Upper lobe of right lung (tissue), 1 donor: ENCODE measurements around the gene ATE1. TPM values are rescaled to one million over a fixed set of nuclear protein-coding genes. Genes with fewer than 3 reads are reported as not detected.
A peak's percentile ranks its signal among the peaks of the same experiment; 100 is the strongest.

Source experiments
- ATAC-seq: fragments of 200-7000 bp; cut with Tn5 transposase; one replicate; pipeline ENCODE4 v1.9.1; 2020; ENCODE audit warnings: mild to moderate bottlenecking, moderate library complexity
- DNase-seq: peaks from one replicate; pipeline ENCODE4 v3.0.0-alpha.2; 2020
- H3K27ac ChIP-seq: fragments of 200-600 bp; one replicate; pipeline ENCODE4 v1.8.0; 2022
- H3K27me3 ChIP-seq: fragments of 200-600 bp; one replicate; pipeline ENCODE4 v1.8.0; 2022; ENCODE audit warnings: mild to moderate bottlenecking
- H3K36me3 ChIP-seq: fragments of 200-600 bp; one replicate; pipeline ENCODE4 v1.8.0; 2022
- H3K4me1 ChIP-seq: fragments of 200-600 bp; one replicate; pipeline ENCODE4 v1.8.0; 2022
- H3K4me3 ChIP-seq: fragments of 200-600 bp; one replicate; pipeline ENCODE4 v1.8.0; 2022; ENCODE audit warnings: mild to moderate bottlenecking
- H3K9me3 ChIP-seq: fragments of 200-600 bp; one replicate; pipeline ENCODE4 v1.8.0; 2022
- intact Hi-C: fragments of 100-400 bp; cut with DNase I; formaldehyde crosslinking; loops from one replicate; pipeline ENCODE4 v1.11.0; 2022
- total RNA-seq: library from RNA; stranded (reverse); fragmentation: NEBNext Ultra II Directional; extraction: Animal tissue kit (Norgen Biotek cat#: 25700); gene quantifications from one replicate; pipeline ENCODE4 v1.2.1, GENCODE V29; 2021
- TF ChIP-seq, protein P1 (sequence below): fragments of 200-600 bp; IDR thresholded peaks from one replicate; pipeline ENCODE4 v1.8.0; 2022; ENCODE audit warnings: antibody characterized with exemption
- donor health status: DM: no; HTN: yes; CAD: no; lungs with severe emphysema.

Gene ATE1
- total RNA-seq, 1 donor from 2014 or later: 26.6 TPM

DNA sequence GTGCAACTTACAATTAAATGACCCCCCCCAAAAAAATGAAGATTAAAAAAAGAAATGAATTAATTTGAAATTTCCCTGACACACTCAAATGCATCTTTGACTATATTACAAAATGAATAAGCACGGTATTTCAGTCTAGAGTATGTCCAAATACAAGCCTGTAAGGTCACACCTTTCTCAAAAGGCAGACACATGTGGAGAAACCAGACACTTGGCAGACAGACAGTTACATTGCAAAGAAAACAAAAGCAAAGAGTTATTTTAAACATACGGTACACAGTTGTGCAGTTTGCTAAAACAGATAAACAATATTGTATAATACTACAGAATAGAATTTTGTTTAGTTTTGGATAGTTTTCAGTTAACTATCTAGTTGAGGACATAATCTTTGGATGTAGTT is 153.0 kb downstream of the ATE1 start:
- DNase-seq: no peak
- no peak for ATAC-seq
- no peak overlapping the region for H3K4me3 ChIP-seq
- intact Hi-C loops: no loop called here
- H3K27me3 ChIP-seq: no peaks in the 10 kb centered on the region
- no peaks in the 10 kb centered on the region for H3K36me3 ChIP-seq
- no peaks in the 10 kb centered on the region for H3K4me1 ChIP-seq
- TF ChIP-seq, protein P1, sequence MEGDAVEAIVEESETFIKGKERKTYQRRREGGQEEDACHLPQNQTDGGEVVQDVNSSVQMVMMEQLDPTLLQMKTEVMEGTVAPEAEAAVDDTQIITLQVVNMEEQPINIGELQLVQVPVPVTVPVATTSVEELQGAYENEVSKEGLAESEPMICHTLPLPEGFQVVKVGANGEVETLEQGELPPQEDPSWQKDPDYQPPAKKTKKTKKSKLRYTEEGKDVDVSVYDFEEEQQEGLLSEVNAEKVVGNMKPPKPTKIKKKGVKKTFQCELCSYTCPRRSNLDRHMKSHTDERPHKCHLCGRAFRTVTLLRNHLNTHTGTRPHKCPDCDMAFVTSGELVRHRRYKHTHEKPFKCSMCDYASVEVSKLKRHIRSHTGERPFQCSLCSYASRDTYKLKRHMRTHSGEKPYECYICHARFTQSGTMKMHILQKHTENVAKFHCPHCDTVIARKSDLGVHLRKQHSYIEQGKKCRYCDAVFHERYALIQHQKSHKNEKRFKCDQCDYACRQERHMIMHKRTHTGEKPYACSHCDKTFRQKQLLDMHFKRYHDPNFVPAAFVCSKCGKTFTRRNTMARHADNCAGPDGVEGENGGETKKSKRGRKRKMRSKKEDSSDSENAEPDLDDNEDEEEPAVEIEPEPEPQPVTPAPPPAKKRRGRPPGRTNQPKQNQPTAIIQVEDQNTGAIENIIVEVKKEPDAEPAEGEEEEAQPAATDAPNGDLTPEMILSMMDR: no peak
- no peak overlapping the region for H3K27ac ChIP-seq
- no peaks in the 10 kb centered on the region for H3K9me3 ChIP-seq

DNA sequence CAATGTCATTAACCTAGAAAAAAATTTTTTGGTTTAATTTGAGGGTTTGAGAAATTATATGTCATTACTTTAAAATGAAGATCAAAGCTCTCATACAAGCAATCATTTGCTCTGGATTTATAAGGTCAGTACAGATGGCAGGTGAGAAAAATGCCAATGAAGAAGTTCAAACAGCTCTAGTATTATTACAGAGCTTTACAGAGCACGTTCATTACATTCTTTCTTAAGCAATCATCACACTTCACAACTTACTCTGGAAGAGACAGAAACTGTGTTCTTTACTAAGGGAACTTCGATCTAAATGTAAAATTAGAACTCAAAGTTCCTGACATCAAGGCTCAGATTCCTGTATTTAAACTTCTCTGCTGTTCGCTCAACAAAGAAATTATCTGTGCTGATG is 153.4 kb downstream of the ATE1 start:
- H3K4me3 ChIP-seq: no peak overlapping the region
- no peaks in the 10 kb centered on the region for H3K27me3 ChIP-seq
- no peak overlapping the region for H3K27ac ChIP-seq
- TF ChIP-seq, protein P1: no peak
- intact Hi-C loops: no loop called here
- DNase-seq: no peak
- peak; percentile 77 for ATAC-seq
- no peaks in the 10 kb centered on the region for H3K4me1 ChIP-seq
- H3K36me3 ChIP-seq: no peaks in the 10 kb centered on the region
- no peaks in the 10 kb centered on the region for H3K9me3 ChIP-seq

DNA sequence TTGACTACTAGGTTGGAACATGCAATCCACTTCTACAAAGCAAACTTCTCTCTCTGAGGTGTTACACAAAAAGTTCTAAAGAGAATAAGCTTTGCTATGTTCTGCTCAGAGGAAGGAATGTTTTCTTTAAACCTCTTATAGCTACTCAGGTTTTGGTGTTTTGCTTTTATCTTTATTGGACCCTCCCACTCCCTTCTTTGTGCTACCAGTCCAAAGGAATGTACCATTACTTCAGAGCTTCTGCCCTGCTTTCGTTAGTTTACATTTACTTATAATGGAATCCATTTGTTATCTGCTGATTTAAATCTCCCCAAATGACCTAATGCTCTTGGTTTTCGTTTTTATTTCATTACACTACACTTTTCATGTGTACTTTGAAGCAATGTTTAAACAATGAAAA is 154.9 kb downstream of the ATE1 start:
- DNase-seq (no peak), ATAC-seq (peak; percentile 90)
- no peak overlapping the region for H3K4me3 ChIP-seq
- H3K9me3 ChIP-seq: no peaks in the 10 kb centered on the region
- TF ChIP-seq, protein P1: no peak
- intact Hi-C loops: no loop called here
- H3K27ac ChIP-seq: peak overlapping the region; percentile 51
- no peaks in the 10 kb centered on the region for H3K36me3 ChIP-seq
- H3K4me1 ChIP-seq: no peaks in the 10 kb centered on the region
- no peaks in the 10 kb centered on the region for H3K27me3 ChIP-seq

DNA sequence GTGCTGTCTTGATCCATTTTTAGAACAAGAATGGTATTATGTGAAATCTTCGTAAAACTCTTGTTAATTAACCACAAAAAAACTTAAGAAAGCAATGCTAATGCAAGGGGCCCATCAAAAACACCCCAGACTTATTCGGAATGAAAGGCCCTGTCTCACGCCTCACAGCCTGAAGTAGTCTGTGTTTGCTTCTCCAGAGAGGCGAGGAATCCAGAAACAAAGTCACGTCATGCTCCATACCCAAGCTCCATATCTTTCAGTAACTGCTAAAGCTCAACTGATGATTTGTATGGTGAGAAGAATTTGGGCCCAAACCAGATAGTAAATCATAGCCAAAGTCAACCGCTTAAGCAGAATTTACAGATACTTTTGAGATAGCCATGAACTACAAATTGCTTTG is 155.4 kb downstream of the ATE1 start:
- Histone ChIP-seq H3K4me3 (no peak overlapping the region), H3K36me3 (no peaks in the 10 kb centered on the region), H3K9me3 (no peaks in the 10 kb centered on the region), H3K27ac (peak overlapping the region; percentile 51), H3K27me3 (no peaks in the 10 kb centered on the region), H3K4me1 (no peaks in the 10 kb centered on the region)
- intact Hi-C loops: no loop called here
- ATAC-seq (peak; percentile 47), DNase-seq (no peak)
- TF ChIP-seq, protein P1: no peak

DNA sequence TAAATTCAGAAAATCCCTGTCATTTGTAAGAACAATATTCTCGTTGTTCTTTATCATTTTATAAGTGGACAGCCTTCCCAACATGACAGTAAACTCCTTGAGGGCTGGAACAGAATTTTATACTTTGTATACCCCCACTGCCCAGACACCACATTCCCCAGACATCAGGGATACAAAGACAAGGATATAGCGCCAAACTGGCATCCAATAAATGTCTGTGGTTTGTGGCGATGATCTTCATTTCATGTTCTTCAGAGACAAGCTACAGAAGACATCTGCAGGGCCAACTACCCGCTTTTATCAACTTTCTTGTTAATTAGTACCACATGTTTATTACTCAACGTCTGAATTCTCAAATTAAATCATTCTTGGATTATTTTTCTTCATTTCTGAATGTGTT is 155.9 kb downstream of the ATE1 start:
- intact Hi-C loops: no loop called here
- ATAC-seq (no peak), DNase-seq (no peak)
- Histone ChIP-seq H3K27me3 (no peaks in the 10 kb centered on the region), H3K4me3 (no peak overlapping the region), H3K4me1 (no peaks in the 10 kb centered on the region), H3K27ac (peak overlapping the region; percentile 51), H3K9me3 (no peaks in the 10 kb centered on the region), H3K36me3 (no peaks in the 10 kb centered on the region)
- TF ChIP-seq, protein P1: no peak

DNA sequence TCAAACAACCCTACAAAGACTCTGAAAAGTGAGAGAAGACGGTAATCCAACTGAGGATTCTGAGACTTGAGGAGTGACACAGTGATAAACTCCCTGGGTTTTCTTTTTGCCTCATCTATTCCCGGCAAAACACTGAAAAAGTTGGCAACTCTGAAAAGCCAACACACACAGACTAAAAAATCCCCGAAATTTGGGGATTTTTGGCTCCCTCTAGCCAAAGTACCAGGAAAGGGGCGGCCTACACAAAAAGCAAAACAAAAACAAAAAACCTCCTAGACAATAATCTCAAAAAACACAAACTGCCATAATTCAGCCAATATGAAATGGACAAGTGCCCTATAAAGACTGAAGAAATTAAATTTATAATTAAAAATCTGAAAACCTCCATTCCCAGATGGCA is 161.4 kb downstream of the ATE1 start:
- DNase-seq (no peak), ATAC-seq (no peak)
- H3K4me3 ChIP-seq: no peak overlapping the region
- H3K27ac ChIP-seq: no peak overlapping the region
- H3K9me3 ChIP-seq: no peaks in the 10 kb centered on the region
- H3K36me3 ChIP-seq: no peaks in the 10 kb centered on the region
- no peaks in the 10 kb centered on the region for H3K27me3 ChIP-seq
- intact Hi-C loops: no loop called here
- no peaks in the 10 kb centered on the region for H3K4me1 ChIP-seq
- TF ChIP-seq, protein P1: no peak
